Endometrial microvascular endothelial cells (primary cell): ENCODE measurements around the gene PAOX. TPM values are rescaled to one million over a fixed set of nuclear protein-coding genes. Genes with fewer than 3 reads are reported as not detected.
"Not testable (repeated sequence)": the region's sequence is repeated elsewhere in the genome, so short reads cannot be mapped to it uniquely, and the experiment has no call there.

Experiments
- in situ Hi-C: cut with HindIII; loops from 2 replicates; pipeline ENCODE4 v1.10.0; 2017; ENCODE audit warnings: low sequenced_read_pairs, low pct_unique_long_range_greater_than_20kb; ENCODE audit errors: inconsistent ontology term
- total RNA-seq: library from RNA; depleted of rRNA; stranded (reverse); fragments of >200 nt; gene quantifications from one replicate; pipeline ENCODE4 v1.2.3, GENCODE V29; 2015; ENCODE audit errors: inconsistent ontology term

PAOX gene
- total RNA-seq, 1 donor from 2014 or later, result 9.3 TPM

GRCh38 chr10:133397938-133398337 is 18.9 kb downstream of the PAOX start:
- in situ Hi-C loops, result no loop called here

DNA sequence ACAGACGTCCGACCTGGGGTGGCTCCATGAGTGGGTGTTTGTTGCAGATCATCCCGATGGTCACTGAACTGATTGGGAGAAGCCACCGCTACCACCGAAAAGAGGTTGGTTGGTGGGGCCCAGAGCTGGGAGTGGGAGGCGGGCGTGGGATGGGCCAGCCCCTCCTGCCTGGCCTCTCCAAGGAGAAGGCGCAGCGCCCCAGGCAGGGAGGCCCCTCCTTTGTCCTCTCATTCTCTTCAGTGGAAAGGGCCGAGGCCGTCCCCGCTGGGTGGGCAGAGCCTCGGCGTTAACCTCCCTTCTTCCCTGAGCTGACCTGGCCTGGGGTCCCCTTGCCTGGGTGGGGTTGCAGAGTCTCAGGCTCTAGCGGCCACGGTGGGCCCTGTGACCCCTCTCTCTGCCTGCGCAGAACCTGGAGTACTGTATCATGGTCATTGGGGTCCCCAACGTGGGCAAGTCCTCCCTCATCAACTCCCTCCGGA is 20.1 kb downstream of the PAOX start:
- in situ Hi-C loops, result no loop called here

DNA sequence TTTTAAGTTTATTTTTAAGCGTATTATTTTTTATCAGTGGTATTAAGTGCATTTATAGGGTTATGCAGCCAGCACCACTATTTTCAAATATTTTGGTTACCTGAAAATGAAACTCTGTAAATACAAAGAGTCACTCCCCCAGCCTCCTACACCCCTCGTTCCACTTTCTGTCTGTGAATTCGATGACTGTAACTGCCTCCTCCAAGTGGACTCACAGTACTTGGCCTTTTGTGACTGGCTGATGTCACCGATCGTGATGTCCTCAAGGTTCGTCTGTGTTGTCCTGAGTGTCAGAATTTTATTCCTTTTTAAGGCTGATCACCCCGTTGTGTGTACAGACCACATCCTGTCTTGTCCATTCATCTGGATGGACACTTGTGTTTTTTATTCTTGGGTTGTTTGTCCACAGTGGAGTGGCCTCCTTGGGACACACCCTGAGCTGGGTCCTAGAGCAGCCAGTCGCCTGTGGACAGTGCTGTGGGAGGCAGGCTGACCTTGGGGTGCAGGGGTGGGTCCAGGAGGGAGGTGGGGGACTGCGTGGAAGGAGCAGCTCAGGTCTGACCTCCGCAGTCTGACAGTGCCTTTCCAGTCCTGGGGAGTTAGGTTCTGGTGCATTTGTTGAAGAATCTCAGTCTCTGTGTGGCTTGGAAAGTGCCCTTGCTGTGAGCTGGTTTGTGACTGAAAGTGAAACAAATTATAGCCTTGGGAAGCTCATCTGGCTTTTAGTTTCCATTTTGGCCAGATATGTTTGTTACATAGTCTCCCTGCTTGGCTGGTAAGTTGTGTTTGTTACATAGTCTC is 21.8 kb downstream of the PAOX start:
- in situ Hi-C loops, result no loop called here

DNA sequence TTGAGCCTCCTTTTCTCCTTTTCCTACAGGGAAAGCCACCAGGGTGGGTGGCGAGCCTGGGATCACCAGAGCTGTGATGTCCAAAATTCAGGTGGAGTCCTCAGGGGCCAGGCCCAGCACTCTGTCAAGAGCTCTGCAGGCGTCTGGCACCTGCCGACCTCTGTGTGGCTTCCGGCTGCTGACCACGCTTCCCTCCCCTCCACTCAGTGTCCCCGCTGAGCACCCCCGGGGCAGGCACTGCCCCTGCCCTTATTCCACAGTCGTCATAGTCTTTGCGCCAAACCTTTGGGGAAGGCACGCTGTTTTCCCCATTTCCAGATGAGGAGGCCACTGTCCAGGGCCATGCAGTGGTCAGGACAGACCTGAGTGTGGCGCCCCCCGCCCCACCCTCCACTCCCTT is 22.4 kb downstream of the PAOX start:
- in situ Hi-C loops, result no loop called here

DNA sequence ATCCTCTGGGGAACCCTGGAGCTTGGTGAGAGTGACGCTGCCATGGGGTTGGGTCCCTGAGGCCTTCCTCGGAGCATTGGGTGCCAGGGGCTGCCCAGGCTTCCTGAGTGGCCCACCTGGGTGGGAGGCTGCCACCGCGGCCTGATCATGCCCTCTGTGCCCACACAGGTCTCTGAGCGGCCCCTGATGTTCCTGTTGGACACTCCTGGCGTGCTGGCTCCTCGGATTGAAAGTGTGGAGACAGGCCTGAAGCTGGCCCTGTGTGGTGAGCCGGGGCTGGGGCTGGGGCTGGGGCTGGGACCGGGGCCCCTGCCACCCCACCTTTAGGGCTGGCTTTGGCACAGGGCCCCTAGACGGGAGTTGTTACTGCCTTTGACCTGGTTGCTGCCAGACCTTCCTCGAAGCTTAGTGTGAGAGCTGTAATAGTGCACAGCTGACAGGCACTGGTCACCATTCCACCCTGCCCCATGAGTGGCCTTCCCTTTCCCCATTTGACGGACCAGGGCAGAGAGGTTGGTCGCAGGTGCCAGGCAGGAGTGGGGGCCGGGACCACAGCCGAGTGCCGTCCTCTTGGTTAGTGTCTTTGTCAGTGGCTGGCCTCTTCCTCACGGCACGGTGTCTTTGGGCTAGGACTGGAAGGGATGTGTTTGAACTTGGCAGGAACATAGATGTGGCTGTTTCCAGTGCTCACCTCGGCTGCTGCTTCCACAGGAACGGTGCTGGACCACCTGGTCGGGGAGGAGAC is 23.1 kb downstream of the PAOX start:
- in situ Hi-C loops, result no loop called here

DNA sequence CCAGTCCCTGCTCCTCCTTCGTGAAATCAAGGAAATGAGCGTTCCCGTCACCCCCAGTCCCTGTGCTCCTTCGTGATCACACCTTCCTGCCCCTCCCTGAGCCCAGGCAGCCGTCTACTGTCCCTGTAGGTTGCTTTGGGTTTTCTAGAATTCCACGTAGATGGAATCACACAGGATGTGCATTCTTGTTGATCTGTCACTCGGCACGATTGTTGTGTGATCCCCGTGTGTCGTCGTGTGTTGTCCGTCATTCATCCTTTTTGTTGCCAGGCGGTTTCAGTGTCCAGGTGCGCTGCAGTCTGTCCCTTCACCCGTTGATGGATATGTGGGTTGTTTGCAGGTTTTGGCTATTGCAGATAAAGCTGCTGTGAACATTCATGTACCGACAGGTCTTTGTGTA is 24.3 kb downstream of the PAOX start:
- in situ Hi-C loops, result no loop called here

DNA sequence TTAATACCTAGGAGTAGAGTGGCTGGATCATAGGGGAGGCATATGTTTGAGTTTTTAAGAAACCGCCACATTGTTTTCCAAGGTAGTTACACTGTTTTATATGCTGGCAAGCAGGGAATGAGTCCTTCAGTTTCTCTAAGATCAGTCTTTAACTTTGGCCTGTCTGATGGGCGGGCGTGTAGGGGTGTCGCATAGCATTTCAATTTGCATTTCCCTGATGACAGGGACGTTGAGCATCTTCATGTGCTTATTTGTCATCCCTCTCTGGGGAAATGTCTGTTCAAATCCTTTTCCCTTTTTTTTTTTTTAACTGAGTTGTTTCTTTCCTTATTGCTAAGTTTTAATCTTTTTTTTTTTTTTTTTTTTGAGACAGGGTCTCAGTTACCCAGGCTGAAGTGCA is 24.7 kb downstream of the PAOX start:
- in situ Hi-C loops, result no loop called here

GRCh38 chr10:133405272-133405671 is 26.2 kb downstream of the PAOX start:
- in situ Hi-C loops, result no loop called here

DNA sequence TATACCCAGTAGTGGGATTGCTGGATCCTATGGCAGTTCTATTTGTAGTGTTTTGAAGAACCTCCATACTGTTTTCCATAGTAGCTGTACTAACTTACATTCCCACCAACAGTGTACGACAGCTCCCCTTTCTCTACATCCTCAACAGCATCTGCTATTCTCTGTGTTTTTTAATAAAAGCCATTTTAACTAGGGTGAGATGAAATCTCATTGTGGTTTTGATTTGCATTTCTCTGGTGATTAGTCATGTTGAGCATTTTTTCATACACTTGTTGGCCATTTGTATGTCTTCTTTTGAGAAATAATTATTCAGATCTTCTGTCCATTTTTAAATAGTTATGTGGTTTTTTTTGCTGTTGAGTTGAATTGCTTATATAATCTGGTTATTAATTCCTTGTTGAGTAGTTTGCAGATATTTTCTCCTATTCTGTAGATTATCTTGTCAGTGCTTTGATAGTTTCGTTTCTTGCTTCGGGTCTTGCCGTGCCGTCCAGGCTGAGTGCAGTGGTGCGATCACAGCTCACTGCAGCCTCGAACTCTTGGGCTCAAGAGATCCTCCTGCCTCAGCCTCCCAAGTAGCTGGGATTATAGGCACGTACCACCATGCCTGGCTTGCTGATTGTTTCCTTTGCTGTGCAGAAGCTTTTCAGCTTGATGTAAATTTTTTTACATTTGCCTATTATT is 26.9 kb downstream of the PAOX start:
- in situ Hi-C loops, result no loop called here

- in situ Hi-C loops, result no loop called here
These were observed 32.7 kb downstream of the PAOX start for GRCh38 chr10:133411523-133412380.

GRCh38 chr10:133412381-133412711 is 33.3 kb downstream of the PAOX start:
- in situ Hi-C loops, result no loop called here

- in situ Hi-C loops, result not testable (repeated sequence)
These were observed 35.3 kb downstream of the PAOX start for GRCh38 chr10:133414401-133414800.

- in situ Hi-C loops, result no loop called here
These were observed 36.7 kb downstream of the PAOX start for GRCh38 chr10:133415752-133416151.

DNA sequence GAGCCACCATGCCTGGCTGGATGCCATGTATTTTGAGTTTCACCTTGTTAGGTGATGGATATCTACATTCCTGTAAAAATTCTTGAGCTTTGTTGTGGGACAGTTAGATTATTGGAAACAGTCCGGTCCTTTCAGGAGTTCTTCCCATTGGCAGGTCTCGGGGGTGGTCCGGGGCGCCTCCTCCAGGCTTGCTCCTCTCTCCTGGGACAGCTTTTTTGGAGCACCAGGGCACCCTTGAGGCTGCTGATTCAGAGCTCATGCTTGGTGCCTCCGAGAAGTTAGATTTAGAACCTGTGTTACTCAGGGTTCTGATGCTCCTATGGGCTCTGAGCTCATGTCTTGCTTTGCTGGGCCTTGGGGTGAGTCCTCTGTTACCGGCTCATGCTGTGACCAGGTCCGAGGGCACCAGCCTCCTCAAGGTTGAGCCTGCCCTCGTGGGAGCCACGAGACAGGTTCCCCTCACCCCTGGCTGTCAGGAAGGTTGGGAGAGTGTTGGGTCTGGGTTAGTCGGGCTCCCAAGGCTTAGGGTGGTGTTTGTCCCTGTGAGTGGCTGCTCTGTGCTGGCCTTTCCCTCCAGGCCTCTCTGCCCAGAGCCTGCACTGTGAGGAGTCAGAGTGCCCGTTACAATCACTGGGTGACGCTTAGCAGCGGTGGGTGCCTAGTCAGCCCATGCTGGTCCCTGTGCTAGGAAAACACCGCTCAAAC is 39.4 kb downstream of the PAOX start:
- in situ Hi-C loops, result no loop called here

- in situ Hi-C loops, result no loop called here
These were observed 40.3 kb downstream of the PAOX start for GRCh38 chr10:133419211-133419950.

GRCh38 chr10:133420028-133420427 is 41.0 kb downstream of the PAOX start:
- in situ Hi-C loops, result no loop called here

DNA sequence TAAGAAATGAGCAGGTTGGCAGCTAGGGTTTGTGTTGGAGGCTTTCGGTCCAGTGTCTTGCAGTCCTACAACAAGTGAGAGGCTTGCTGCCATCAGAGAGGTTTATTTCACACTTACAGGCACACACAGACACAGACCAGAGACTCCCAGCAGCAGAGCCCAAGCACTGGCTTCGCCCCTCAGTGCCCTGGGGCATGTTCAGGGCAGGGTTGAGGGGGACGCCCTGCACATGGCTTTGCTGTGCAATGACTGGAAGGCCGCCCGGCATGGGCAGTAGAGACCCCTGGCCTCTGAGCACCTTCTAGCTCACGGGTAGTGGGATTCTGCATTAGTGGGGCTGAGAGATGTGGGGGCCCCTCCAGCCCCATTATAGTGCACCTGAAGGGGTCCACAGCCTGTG is 41.5 kb downstream of the PAOX start:
- in situ Hi-C loops, result no loop called here
